GM21723 (cell line): ENCODE results near the gene PDGFD.
"Not testable (repeated sequence)": the region's sequence is repeated elsewhere in the genome, so short reads cannot be mapped to it uniquely, and the experiment has no call there.

Experiments
- ATAC-seq: cut with Tn5 transposase; IDR thresholded peaks from one replicate; pipeline ENCODE4 v1.9.1; 2021; ENCODE audit warnings: mild to moderate bottlenecking, moderate library complexity; ENCODE audit not compliant: unreplicated experiment

PDGFD gene

DNA sequence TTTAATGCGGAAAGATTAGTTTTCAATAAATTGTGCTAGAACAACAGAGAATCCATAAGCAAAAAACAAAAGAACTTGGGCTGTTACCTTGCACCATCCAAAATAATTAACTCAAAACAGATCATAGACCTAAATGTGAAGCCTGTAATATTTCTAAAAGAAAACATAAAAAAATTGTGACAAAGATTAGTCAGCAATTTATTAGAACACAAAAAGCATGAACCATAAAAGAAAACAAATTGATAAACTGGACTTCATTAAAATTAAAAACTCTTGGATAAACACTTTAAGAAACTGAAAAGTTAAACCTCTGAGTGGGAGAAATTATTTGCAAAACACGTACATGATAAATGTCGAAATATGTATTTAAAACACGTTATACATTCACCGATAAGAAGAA, 106.0 kb downstream of the PDGFD start:
- no peak for ATAC-seq

DNA sequence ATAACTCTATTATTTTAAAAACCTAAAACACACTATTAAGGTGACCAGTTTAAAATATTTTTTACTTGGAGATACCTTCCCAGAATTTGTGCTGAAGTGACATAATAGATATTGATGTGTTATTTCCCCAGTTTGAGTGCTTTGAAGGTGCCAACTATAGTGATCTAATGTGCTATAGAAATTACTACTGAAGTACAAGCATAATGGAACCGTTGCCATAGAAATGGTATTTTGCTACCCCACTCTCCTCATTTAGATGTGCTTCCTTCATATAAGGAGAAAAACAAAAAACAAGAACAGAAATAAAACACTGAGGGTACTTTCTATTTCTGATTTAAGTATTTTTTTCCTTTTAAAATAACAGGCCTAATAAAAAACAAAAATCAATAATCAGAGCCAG, 108.4 kb downstream of the PDGFD start:
- no peak for ATAC-seq

DNA sequence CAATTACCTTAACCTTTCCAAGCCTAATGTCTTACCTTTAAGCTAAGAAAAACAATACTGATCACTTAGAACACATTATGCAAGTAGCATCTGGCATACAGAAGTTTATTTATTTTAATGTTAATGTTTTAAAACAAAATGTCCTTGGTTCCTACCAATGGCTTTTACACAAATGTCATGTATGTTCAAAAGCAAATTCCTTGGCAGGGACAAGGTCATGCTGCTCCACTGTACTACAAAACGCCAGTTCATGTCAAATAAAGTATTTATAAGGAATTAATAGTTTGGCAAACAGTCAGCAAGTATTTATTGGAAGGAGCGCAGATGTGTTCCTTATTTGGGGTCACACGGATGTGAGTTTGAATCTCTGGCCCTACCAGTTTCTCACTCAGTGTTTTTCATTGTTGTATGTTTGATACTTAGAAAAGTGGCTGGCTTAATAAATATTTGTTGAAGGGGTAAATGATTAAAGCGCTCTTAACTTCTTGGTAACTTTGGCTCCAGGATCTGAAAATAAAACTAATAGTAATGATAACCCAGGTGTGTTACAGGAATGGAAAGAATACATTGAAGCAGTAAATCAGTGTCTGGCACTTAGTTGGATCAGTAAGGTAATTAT, 108.9 kb downstream of the PDGFD start:
- no peak for ATAC-seq

DNA sequence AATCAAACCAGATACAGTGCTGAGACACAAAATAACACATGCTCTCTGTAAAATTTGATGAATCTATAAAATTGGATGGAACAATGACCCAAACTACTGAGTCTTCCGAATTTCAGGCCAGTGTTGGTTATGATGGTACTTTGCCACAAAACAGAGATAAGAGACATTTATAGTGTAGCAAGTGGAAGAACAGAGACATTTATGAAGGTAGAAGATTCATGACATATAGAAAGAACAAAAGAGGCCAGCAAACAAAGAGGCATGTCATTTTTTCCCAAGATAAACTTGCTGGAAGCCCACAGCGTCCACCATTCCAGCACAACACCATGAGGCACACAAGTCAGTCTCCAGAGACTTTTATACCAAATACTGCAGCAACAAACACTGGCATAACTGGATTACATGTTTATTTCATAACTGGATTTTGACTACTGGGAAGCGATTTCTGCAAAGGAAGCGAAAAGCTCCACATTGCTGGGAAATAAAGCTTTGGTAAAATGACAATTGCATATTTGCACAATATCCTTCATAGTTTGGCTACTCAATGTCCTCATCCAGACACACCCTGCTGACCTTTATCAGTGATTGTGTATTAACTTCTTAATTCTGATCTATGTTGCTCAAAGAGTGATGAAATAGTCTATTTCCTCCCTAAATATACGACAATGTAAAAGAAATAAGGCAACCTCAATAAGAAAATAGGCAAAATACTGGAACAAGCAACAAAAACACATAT, 110.0 kb downstream of the PDGFD start:
- no peak for ATAC-seq

DNA sequence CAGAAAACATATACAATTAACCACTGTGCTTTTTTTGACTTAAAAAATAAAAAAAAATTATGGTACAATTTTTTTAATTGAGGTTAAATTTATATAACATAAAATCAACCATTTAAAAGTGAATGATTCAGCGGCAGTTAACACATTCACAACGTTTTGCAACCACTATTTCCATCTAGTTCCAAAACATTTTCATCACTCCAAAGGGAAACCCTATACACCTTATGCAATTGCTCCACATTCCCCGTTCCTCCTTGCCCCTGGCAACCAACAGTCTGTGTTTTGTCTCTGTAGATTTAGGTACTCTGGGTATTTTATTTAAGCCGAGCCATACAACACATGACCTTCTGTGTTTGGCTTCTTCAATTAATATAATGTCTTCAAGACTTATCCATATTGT, 112.2 kb downstream of the PDGFD start:
- no peak for ATAC-seq

DNA sequence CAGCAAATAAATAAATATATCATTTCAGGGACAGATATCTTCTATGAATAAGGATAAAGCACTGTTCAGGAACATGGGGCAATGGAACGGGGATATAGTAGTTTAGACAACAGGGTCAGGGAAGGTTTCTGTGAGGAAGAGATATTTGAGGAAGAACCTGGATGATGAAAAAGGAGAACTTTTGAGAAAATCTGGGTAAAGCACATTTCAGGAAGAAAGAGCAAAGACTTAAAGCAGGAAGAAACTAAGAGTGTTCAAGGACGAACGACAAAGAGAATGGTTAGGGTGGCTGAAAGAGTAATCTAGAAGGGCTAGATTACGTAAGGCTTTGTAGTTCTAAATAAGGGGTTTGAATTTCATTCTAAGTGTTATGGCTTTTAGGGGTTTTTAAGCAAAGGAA, 114.8 kb downstream of the PDGFD start:
- ATAC-seq: no peak

DNA sequence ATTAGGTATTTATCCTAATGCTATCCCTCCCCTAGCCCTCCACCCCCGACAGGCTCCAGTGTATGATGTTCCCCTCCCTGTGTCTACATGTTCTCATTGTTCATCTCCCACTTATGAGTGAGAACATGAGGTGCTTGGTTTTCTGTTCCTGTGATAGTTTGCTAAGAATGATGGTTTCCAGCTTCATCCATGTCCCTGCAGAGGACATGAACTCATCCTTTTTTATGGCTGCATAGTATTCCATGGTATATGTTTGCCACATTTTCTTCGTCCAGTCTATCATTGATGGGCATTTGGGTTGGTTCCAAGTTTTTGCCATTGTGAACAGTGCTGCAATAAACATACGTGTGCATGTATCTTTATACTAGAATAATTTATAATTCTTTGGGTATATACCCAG, 117.1 kb downstream of the PDGFD start:
- ATAC-seq: not testable (repeated sequence)

DNA sequence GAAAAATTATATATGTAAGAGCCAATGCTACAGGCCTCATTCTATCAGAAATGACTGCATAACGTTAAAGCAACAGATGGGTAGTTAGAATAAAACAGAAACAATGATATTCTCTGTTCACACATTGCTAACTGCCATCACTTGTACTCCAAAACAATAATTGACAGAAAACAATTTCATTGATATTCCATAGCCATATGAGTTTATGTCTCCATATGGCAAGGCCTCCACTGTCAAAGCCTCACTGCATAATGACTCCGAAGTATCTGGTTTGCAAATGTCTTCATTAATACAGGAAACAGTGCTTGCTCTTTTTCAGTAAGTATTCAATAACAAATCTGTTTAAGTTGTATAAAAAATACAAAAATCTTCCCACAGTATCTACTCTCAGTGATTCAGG, 117.6 kb downstream of the PDGFD start:
- no peak for ATAC-seq

DNA sequence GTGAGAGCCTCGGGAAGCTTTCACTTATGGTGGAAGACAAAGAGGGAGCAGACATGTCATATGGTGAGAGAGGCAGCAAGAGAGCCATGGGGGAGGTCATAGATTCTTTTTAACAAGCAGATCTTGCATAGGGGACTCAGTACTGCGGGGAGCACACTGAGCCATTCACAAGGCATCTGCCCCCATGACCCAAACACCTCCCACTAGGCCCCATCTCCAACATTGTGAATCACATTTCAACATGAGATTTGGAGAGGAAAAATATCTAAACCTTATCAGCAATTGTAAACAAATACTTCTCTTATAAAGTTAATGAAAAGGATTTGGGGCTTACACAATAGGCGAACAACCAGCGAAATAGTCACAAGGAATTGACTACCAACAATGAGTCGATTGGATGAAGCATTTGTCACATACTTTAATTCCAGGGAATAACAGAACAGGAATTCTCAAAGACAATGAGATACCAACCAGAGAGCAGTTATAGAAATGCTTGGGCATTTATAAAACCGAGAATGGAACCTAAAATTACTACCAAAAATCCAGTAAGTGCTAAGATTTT, 120.2 kb downstream of the PDGFD start:
- ATAC-seq: no peak

DNA sequence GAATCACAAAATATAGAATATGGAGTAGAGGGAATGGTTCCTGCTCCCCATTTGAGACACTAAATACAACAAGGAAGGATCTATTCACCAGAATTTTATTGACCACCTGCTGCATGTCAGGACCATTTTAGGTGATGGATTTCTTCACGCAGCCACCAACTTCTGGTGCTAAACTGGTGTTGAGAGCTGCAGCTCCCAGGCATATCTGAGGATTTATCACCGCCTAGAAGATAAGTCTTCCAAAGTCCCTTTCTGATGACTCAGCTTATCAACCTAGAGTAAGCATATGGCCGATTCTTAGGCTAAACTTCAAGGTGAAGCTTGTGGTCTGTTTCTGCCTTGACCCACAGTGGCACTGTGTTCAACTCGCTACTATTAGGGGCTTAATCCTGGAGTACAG, 120.8 kb downstream of the PDGFD start:
- no peak for ATAC-seq

DNA sequence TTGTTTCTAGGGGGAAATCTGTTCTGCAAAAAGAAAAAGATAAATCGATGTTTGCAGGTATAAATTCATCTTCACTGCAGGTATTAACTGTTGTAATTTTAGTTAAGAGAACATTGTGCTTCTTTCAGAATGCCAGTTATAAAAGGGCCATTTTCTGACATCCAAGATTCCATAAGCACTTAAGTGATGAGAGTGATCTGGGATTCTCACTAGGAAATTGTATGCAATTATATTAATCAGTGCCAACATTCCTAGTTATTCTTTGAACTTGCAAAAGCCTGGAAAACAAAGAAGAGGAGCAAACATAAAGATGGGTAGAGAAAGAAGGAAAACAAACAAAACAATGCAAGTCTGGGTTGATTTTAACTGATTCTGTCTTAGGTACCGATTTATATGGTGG, 122.2 kb downstream of the PDGFD start:
- ATAC-seq: no peak

DNA sequence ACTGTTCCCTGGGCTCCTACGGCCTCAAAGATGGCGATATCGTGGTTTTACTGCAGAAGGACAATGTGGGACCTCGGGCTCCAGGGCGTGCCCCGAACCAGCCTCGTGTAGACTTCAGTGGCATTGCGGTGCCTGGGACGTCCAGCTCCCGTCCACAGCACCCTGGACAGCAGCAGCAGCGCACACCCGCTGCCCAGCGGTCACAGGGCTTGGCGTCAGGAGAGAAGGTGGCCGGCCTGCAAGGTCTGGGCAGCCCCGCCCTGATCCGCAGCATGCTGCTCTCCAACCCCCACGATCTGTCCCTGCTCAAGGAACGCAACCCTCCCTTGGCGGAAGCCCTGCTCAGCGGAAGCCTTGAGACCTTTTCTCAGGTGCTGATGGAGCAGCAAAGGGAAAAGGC, 127.0 kb downstream of the PDGFD start:
- no peak for ATAC-seq

DNA sequence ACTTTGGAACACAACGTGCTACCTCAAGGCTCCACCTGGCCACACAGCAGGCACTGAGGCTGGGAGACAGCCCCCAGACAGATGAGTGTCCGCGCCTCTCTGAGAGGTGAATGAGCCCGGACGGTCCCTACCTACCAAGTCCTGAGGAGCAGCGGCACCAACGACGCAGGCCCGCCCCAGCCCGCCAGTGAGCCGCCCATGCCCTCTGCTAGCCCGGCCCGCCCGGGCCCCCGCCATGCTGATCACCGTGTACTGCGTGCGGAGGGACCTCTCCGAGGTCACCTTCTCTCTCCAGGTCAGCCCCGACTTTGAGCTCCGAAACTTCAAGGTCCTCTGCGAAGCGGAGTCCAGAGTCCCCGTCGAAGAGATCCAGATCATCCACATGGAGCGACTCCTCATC, 127.4 kb downstream of the PDGFD start, which contains the start of gene DDI1:
Gene DDI1 (plus strand): TSS at position 53 of the 400 bp plus-strand sequence. CDS start 183 bp downstream, at position 236.
- ATAC-seq: no peak

DNA sequence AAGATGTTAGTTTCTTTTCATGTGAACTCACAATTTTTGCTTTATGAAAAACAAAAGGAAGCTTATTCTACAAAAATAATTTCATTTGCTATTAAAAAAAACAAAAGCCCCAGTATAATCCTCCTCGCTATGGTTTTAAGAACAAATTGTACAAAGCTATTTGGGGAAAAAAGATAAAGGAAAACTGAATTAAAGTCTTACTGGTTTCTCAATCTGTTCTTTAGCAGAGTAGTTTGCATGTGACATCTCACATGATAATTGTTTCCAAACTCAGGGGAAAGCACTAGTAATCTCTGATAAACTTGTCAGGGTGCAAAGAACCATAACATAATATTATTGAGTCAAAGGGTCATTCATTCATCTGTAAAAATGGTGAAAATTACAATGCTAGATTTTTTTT, 130.4 kb downstream of the PDGFD start:
- ATAC-seq: no peak

DNA sequence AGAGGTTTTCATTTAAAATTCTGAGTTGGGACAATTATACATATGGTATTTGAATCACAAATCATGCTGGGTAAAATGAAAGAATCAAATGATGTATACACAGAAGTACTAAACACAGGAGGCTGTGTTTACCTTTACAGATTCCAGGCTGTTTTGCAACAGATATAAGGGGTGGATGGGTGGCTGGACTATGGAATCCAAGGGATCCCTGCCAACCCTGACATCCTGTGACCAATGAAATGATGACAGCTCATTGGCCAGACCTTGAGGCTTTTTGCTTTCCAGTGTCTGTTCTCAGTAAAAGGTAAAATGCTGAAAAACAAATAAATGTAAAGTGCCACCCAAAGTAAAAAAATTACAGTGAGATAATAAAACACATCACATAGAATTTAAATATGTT, 130.8 kb downstream of the PDGFD start:
- ATAC-seq: no peak

DNA sequence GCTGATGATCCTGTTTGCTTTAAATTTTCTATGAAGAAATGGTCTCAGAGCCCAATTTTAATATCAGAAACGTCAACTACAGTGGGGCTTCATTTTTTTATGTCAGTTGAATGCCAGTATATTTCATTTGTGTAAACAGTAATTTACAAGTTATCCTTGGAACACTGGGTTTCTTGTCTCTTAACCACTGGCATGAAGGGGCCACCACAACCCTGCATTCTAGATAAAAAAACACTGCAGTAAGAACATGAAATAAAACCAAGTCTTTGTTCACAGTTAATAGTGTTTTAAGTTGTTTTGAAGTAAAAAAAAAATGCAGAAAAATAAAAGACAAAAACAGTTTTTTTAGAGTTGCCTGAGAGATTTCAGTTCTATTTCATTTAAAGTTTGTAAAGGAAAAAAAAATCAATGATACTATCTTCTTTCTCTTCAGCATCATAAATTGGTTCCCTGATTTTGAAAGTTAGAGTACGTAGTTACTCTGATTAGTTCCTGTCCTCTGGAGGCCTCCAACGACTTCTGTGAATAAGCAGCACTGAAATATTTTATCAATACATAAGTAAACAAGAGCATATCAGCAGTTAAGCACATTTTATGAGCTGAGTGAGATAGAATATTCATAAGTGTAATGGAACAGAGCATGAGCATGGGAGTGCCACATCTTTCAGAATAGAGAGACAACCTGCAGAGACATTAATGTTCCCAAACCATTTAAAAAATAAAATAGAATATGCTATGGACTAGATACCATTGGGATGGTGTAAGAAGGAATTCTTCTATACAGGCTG, 135.3 kb downstream of the PDGFD start:
- no peak for ATAC-seq

DNA sequence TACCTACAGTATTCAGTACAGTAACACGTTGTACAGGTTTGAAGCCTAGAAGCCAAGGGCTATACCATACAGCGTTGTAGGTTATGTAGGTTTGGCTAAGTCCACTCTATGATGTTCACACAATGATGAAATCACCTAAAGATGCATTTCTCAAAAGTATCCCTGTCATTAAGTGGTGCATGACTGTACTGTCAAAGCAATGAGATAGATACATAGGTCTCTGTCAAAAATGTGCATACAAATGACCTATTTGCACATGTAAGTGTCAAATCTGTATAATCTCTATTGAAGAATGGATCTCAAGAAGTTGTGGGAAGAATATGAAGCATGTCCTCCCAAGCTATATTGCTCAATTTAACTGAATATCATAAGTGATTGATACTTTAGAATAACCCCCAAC, 139.4 kb downstream of the PDGFD start:
- ATAC-seq: no peak

DNA sequence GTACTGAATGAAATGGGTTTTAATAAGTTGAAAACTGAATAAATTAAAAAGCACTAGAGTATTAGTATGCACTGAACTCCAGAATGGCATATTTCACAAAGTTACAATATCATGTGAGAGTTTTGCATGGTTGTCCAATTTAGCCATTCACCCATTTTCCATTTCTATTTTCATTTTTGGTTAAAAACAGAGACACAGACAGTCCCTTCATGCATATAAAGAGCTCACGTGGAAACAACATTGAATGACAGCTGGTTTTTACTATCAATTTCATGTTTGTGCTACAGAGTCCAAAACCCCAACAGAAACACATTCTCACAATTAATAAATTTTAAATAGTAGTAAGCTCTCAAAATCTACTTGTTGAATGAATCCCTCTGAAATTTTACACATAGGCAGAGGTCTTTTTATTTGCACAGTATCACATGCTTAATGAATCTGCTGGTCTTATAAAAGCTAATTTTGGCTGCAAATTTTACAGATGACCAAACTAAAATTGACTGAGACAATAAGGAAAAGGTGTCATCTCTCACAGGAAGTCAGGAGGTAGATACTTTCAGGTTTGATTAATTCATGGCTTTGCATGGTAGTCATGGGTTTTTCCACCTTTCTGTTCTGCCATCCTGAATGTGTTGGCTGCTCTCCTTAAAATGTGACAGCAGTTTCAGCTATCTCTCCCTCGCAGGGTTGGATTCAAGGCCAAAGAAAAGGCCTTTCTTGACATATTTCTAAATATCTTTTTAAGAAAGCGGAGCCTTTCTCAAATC, 148.1 kb downstream of the PDGFD start:
- ATAC-seq: peak; percentile 93

DNA sequence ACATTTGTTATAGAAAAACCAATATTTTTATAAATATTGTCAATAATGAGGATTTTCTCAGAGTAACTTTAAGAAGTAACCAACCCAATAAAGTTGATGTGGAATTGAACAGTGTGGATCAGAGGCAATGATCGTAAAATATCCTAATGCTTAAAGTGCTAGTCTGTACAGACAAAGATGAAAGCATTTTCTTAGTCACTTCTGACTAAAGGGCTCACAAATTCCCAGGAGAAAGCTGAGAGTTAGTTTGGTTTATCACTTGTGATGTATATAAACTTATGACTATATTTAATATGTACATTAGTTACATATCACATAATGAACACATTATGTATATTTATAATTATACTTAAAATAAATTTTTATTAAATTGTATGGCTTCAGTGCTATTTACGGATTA, 152.9 kb downstream of the PDGFD start:
- no peak for ATAC-seq

DNA sequence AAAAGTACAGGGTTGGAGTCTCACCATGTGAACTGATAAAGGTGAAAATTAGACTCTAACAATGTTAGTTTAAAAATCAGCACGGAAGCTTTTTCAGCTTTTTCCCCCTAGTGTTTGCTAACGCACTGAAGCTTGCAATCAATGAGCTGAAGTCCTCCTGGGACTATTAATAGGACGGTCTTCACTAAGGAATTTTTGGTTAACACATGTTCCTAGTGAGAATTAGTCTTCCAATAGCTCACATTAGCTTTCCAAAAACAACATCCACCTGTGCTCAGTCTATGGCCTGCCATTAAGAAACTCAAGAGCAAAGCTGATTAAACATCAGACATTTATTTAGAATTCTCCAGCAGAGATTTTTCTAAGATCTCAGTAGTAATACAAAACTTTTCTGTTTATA, 154.2 kb downstream of the PDGFD start:
- no peak for ATAC-seq
